SJSA1 (cell line): ENCODE data around the gene AGPAT3. TPM values are rescaled to one million over a fixed set of nuclear protein-coding genes. Genes with fewer than 3 reads are reported as not detected.

ENCODE experiments used
- DNase-seq, 2 experiments: peaks; one replicate each; pipeline ENCODE4 v3.0.0-alpha.2; 2015 to 2020; ENCODE audit warnings: low spot score in 2 of 2, low read depth in 1 of 2
- H3K27ac ChIP-seq: fragments of 250-450 bp; sonication (Bioruptor Pico); 2 replicates; pipeline ENCODE4 v1.5.1; 2020; ENCODE audit warnings: mild to moderate bottlenecking, moderate library complexity
- H3K27me3 ChIP-seq: fragments of 250-450 bp; sonication (Bioruptor Pico); replicated peaks from 2 replicates; pipeline ENCODE4 v1.5.1; 2020; ENCODE audit warnings: mild to moderate bottlenecking, moderate library complexity
- H3K36me3 ChIP-seq: fragments of 250-450 bp; sonication (Bioruptor Pico); 2 replicates; pipeline ENCODE4 v1.5.1; 2020; ENCODE audit warnings: mild to moderate bottlenecking
- H3K4me1 ChIP-seq: fragments of 250-450 bp; sonication (Bioruptor Pico); replicated peaks from 2 replicates; pipeline ENCODE4 v1.6.1; 2021; ENCODE audit warnings: mild to moderate bottlenecking
- H3K4me3 ChIP-seq: fragments of 250-450 bp; sonication (Bioruptor Pico); 2 replicates; pipeline ENCODE4 v1.5.1; 2020; ENCODE audit warnings: mild to moderate bottlenecking
- H3K9me3 ChIP-seq: fragments of 250-450 bp; sonication (Bioruptor Pico); replicated peaks from 2 replicates; pipeline ENCODE4 v1.5.1; 2020; ENCODE audit warnings: mild to moderate bottlenecking
- total RNA-seq: library from RNA; depleted of rRNA; stranded (reverse); fragments of >200 nt; shearing (Covaris generic); gene quantifications from 2 replicates; pipeline ENCODE4 v1.2.3, GENCODE V29; 2014

Gene AGPAT3
- total RNA-seq, 1 experiment from 2014 or later: 66.9 TPM

- no peak for DNase-seq
- H3K27me3 ChIP-seq: no peaks in the 10 kb centered on the region
- peaks cover 36% of the 10 kb centered on the region for H3K36me3 ChIP-seq
- no peak overlapping the region for H3K27ac ChIP-seq
- 0 out of 2 replicates have a peak, but pooled peaks cover 5% of the 10 kb centered on the region for H3K9me3 ChIP-seq
- no peaks in the 10 kb centered on the region for H3K4me1 ChIP-seq
- H3K4me3 ChIP-seq: no peak overlapping the region
These were observed 83.9 kb downstream of the AGPAT3 start for GRCh38 chr21:43948740-43949498.

- H3K36me3 ChIP-seq: peaks cover 34% of the 10 kb centered on the region
- H3K27ac ChIP-seq: no peak overlapping the region
- no peak overlapping the region for H3K4me3 ChIP-seq
- no peaks in the 10 kb centered on the region for H3K27me3 ChIP-seq
- H3K4me1 ChIP-seq: no peaks in the 10 kb centered on the region
- DNase-seq: no peak
- 0 out of 2 replicates have a peak, but pooled peaks cover 5% of the 10 kb centered on the region for H3K9me3 ChIP-seq
These were observed 84.6 kb downstream of the AGPAT3 start for GRCh38 chr21:43949499-43950208.

GRCh38 chr21:43950481-43950880 lies 85.5 kb downstream of the AGPAT3 start:
- 0 out of 2 replicates have a peak, but pooled peaks cover 5% of the 10 kb centered on the region for H3K9me3 ChIP-seq
- no peak overlapping the region for H3K27ac ChIP-seq
- H3K4me1 ChIP-seq: no peaks in the 10 kb centered on the region
- peaks cover 36% of the 10 kb centered on the region for H3K36me3 ChIP-seq
- H3K4me3 ChIP-seq: no peak overlapping the region
- H3K27me3 ChIP-seq: no peaks in the 10 kb centered on the region
- no peak for DNase-seq

- Histone ChIP-seq H3K4me3 (no peak overlapping the region), H3K9me3 (0 out of 2 replicates have a peak, but pooled peaks cover 5% of the 10 kb centered on the region), H3K4me1 (peaks cover 3% of the 10 kb centered on the region), H3K27ac (no peak overlapping the region), H3K27me3 (no peaks in the 10 kb centered on the region), H3K36me3 (peaks cover 33% of the 10 kb centered on the region)
- no peak for DNase-seq
These were observed 85.9 kb downstream of the AGPAT3 start for GRCh38 chr21:43950936-43951335.

- H3K9me3 ChIP-seq: 0 out of 2 replicates have a peak, but pooled peaks cover 5% of the 10 kb centered on the region
These were observed 87.1 kb downstream of the AGPAT3 start for GRCh38 chr21:43951911-43952703.

GRCh38 chr21:43953021-43953420 lies 88.0 kb downstream of the AGPAT3 start:
- H3K36me3 ChIP-seq: peaks cover 26% of the 10 kb centered on the region
- no peak overlapping the region for H3K27ac ChIP-seq
- H3K4me3 ChIP-seq: no peak overlapping the region
- H3K9me3 ChIP-seq: 0 out of 2 replicates have a peak, but pooled peaks cover 2% of the 10 kb centered on the region
- no peaks in the 10 kb centered on the region for H3K27me3 ChIP-seq
- H3K4me1 ChIP-seq: peaks cover 17% of the 10 kb centered on the region
- DNase-seq: no peak

More at GRCh38 chr21:43951911-43952703, 87.1 kb downstream of the AGPAT3 start:
- H3K4me1 ChIP-seq: peaks cover 15% of the 10 kb centered on the region
- no peak overlapping the region for H3K27ac ChIP-seq
- H3K36me3 ChIP-seq: peaks cover 30% of the 10 kb centered on the region
- no peaks in the 10 kb centered on the region for H3K27me3 ChIP-seq
- no peak overlapping the region for H3K4me3 ChIP-seq
- no peak for DNase-seq

- H3K9me3 ChIP-seq: no peaks in the 10 kb centered on the region
These were observed 89.0 kb downstream of the AGPAT3 start for GRCh38 chr21:43954042-43954441.

GRCh38 chr21:43954896-43955295 lies 89.9 kb downstream of the AGPAT3 start:
- H3K4me1 ChIP-seq: peaks cover 17% of the 10 kb centered on the region
- DNase-seq: no peak
- H3K27me3 ChIP-seq: no peaks in the 10 kb centered on the region
- H3K27ac ChIP-seq: no peak overlapping the region
- H3K4me3 ChIP-seq: no peak overlapping the region
- H3K36me3 ChIP-seq: peaks cover 22% of the 10 kb centered on the region
- H3K9me3 ChIP-seq: no peaks in the 10 kb centered on the region

More at GRCh38 chr21:43954042-43954441, 89.0 kb downstream of the AGPAT3 start:
- no peak for DNase-seq
- Histone ChIP-seq H3K27ac (no peak overlapping the region), H3K4me1 (peaks cover 17% of the 10 kb centered on the region), H3K4me3 (no peak overlapping the region), H3K27me3 (no peaks in the 10 kb centered on the region), H3K36me3 (peaks cover 16% of the 10 kb centered on the region)

- peaks cover 29% of the 10 kb centered on the region for H3K36me3 ChIP-seq
- H3K27ac ChIP-seq: 0 out of 2 replicates have a peak overlapping the region, but pooled peaks have one; percentile 25
- H3K9me3 ChIP-seq: no peaks in the 10 kb centered on the region
- no peaks in the 10 kb centered on the region for H3K27me3 ChIP-seq
- DNase-seq: peak in 1 of 2 experiments; percentile 53
- no peak overlapping the region for H3K4me3 ChIP-seq
- peaks cover 17% of the 10 kb centered on the region for H3K4me1 ChIP-seq
These were observed 91.1 kb downstream of the AGPAT3 start for GRCh38 chr21:43956019-43956669.

GRCh38 chr21:43956670-43957035 lies 91.6 kb downstream of the AGPAT3 start:
- Histone ChIP-seq H3K36me3 (peaks cover 26% of the 10 kb centered on the region), H3K27ac (0 out of 2 replicates have a peak overlapping the region, but pooled peaks have one; percentile 25), H3K27me3 (no peaks in the 10 kb centered on the region), H3K9me3 (no peaks in the 10 kb centered on the region), H3K4me3 (no peak overlapping the region), H3K4me1 (peaks cover 17% of the 10 kb centered on the region)
- peak in 1 of 2 experiments; percentile 59 for DNase-seq

GRCh38 chr21:43957128-43957571 lies 92.1 kb downstream of the AGPAT3 start:
- H3K9me3 ChIP-seq: no peaks in the 10 kb centered on the region
- H3K27me3 ChIP-seq: no peaks in the 10 kb centered on the region
- DNase-seq: no peak
- H3K4me3 ChIP-seq: no peak overlapping the region
- peaks cover 17% of the 10 kb centered on the region for H3K4me1 ChIP-seq
- peaks cover 26% of the 10 kb centered on the region for H3K36me3 ChIP-seq
- H3K27ac ChIP-seq: 0 out of 2 replicates have a peak overlapping the region, but pooled peaks have one; percentile 5

- peaks cover 29% of the 10 kb centered on the region for H3K36me3 ChIP-seq
- no peak overlapping the region for H3K27ac ChIP-seq
- no peaks in the 10 kb centered on the region for H3K9me3 ChIP-seq
- DNase-seq: no peak
- H3K4me3 ChIP-seq: no peak overlapping the region
- H3K4me1 ChIP-seq: peaks cover 17% of the 10 kb centered on the region
- no peaks in the 10 kb centered on the region for H3K27me3 ChIP-seq
These were observed 92.8 kb downstream of the AGPAT3 start for GRCh38 chr21:43957611-43958362.
